ENCODE results near the gene RBBP7.

- TF ChIP-seq POLR2A (IDR thresholded peaks at IDR 0.05) (no peak), CTCF (IDR thresholded peaks at IDR 0.05) (no peak)
Measured at GRCh38 chrX:16852617-16853179, 17.5 kb downstream of the RBBP7 start.
